Upper lobe of left lung (tissue), 4 donors: ENCODE results near the gene SHISA6.

Source experiments
- CTCF ChIP-seq, 6 experiments: fragments of 450-650 bp in 4 of 6; fragments of 200-600 bp in 2 of 6; sonication (generic) in 2 of 6; IDR thresholded peaks; one replicate each; pipeline ENCODE4 v1.5.1; 2016 to 2019; ENCODE audit warnings: antibody characterized with exemption in 6 of 6
- EP300 ChIP-seq, 4 donors: sonication (generic); formaldehyde crosslinking; IDR thresholded peaks; one replicate each; pipeline ENCODE4 v1.5.1; 2017; ENCODE audit warnings: antibody characterized with exemption in 4 of 4, control low read depth in 2 of 4
- POLR2A ChIP-seq, 4 donors: fragments of 450-650 bp; IDR thresholded peaks; one replicate each; pipeline ENCODE4 v1.5.1; 2016 to 2017; ENCODE audit warnings: antibody characterized with exemption in 4 of 4, mild to moderate bottlenecking in 2 of 4
- POLR2AphosphoS5 ChIP-seq, 2 donors: sonication (generic); formaldehyde crosslinking; IDR thresholded peaks; one replicate each; pipeline ENCODE4 v1.5.1; 2017; ENCODE audit warnings: antibody characterized with exemption in 2 of 2

- no peak for TF ChIP-seq CTCF (IDR thresholded peaks at IDR 0.05)
- no peak for TF ChIP-seq EP300 (IDR thresholded peaks at IDR 0.05)
- TF ChIP-seq POLR2A (IDR thresholded peaks at IDR 0.05), result no peak
- no peak for TF ChIP-seq POLR2AphosphoS5 (IDR thresholded peaks at IDR 0.05)
These were observed 27.1 kb downstream of the SHISA6 start for GRCh38 chr17:11267999-11268575.
